ENCODE data around the gene CPLX1. TPM values are rescaled to one million over a fixed set of nuclear protein-coding genes. Genes with fewer than 3 reads are reported as not detected.

The CPLX1 gene
- total RNA-seq, 3 donors from 2014 or later, result 0.16 to 2.6 (median 1.2) TPM

GRCh38 chr4:844752-845232 is 18.9 kb upstream of the CPLX1 start:
- TF ChIP-seq CTCF (IDR thresholded peaks at IDR 0.05) (no peak), POLR2AphosphoS5 (IDR thresholded peaks at IDR 0.05) (no peak)
- Histone ChIP-seq H3K27ac (no peak overlapping the region), H3K4me3 (no peak overlapping the region), H3K9me3 (no peaks in the 10 kb centered on the region), H3K4me1 (no peaks in the 10 kb centered on the region), H3K36me3 (no peaks in the 10 kb centered on the region), H3K27me3 (no peaks in the 10 kb centered on the region)
- intact Hi-C loops (cut with DNase I; ENCODE audit: low total_unique reads), result no loop called here
- no peak for DNase-seq (ENCODE audit: low spot score in 2 of 2)

GRCh38 chr4:839675-840443 is 13.9 kb upstream of the CPLX1 start:
- H3K27me3 ChIP-seq, result no peaks in the 10 kb centered on the region
- DNase-seq (ENCODE audit: low spot score in 2 of 2), result no peak
- H3K9me3 ChIP-seq, result peaks cover 28% of the 10 kb centered on the region in 2 donors
- H3K36me3 ChIP-seq, result peaks cover 3% of the 10 kb centered on the region
- intact Hi-C loops (cut with DNase I; ENCODE audit: low total_unique reads), result no loop called here
- no peak overlapping the region for H3K4me3 ChIP-seq
- H3K4me1 ChIP-seq, result no peaks in the 10 kb centered on the region
- no peak overlapping the region for H3K27ac ChIP-seq
- TF ChIP-seq CTCF (IDR thresholded peaks at IDR 0.05) (no peak), POLR2AphosphoS5 (IDR thresholded peaks at IDR 0.05) (no peak), POLR2A (IDR thresholded peaks at IDR 0.05) (no peak)

GRCh38 chr4:837772-838171 is 11.8 kb upstream of the CPLX1 start:
- H3K4me1 ChIP-seq, result no peaks in the 10 kb centered on the region
- H3K9me3 ChIP-seq, result peaks cover 28 to 31% of the 10 kb centered on the region in 2 donors
- no peak for TF ChIP-seq CTCF (IDR thresholded peaks at IDR 0.05)
- no peak for TF ChIP-seq POLR2AphosphoS5 (IDR thresholded peaks at IDR 0.05)
- TF ChIP-seq POLR2A (IDR thresholded peaks at IDR 0.05), result no peak
- intact Hi-C loops (cut with DNase I; ENCODE audit: low total_unique reads), result no loop called here
- H3K27me3 ChIP-seq, result no peaks in the 10 kb centered on the region
- H3K36me3 ChIP-seq, result peaks cover 3% of the 10 kb centered on the region
- no peak overlapping the region for H3K27ac ChIP-seq
- H3K4me3 ChIP-seq, result no peak overlapping the region
- no peak for DNase-seq (ENCODE audit: low spot score in 2 of 2)

GRCh38 chr4:836750-837301 is 10.9 kb upstream of the CPLX1 start:
- no peak for DNase-seq (ENCODE audit: low spot score in 2 of 2)
- Histone ChIP-seq H3K4me3 (no peak overlapping the region), H3K36me3 (peaks cover 3% of the 10 kb centered on the region), H3K4me1 (no peaks in the 10 kb centered on the region), H3K27ac (no peak overlapping the region), H3K27me3 (no peaks in the 10 kb centered on the region), H3K9me3 (peaks cover 34 to 35% of the 10 kb centered on the region in 2 donors)
- no peak for TF ChIP-seq CTCF (IDR thresholded peaks at IDR 0.05)
- no peak for TF ChIP-seq POLR2AphosphoS5 (IDR thresholded peaks at IDR 0.05)
- no peak for TF ChIP-seq POLR2A (IDR thresholded peaks at IDR 0.05)
- intact Hi-C loops (cut with DNase I; ENCODE audit: low total_unique reads), result no loop called here

GRCh38 chr4:836003-836511 is 10.1 kb upstream of the CPLX1 start:
- no peak for DNase-seq (ENCODE audit: low spot score in 2 of 2)
- no peaks in the 10 kb centered on the region for H3K27me3 ChIP-seq
- TF ChIP-seq POLR2A (IDR thresholded peaks at IDR 0.05) (no peak), CTCF (IDR thresholded peaks at IDR 0.05) (no peak), POLR2AphosphoS5 (IDR thresholded peaks at IDR 0.05) (no peak)
- no peaks in the 10 kb centered on the region for H3K4me1 ChIP-seq
- H3K4me3 ChIP-seq, result no peak overlapping the region
- intact Hi-C loops (cut with DNase I; ENCODE audit: low total_unique reads), result no loop called here
- peaks cover 3% of the 10 kb centered on the region for H3K36me3 ChIP-seq
- no peak overlapping the region for H3K27ac ChIP-seq
- H3K9me3 ChIP-seq, result peaks cover 40 to 42% of the 10 kb centered on the region in 2 donors
